ENCODE results near the gene PCGF1. TPM values are rescaled to one million over a fixed set of nuclear protein-coding genes. Genes with fewer than 3 reads are reported as not detected.
A peak's percentile ranks its signal among the peaks of the same experiment; 100 is the strongest.

PCGF1 gene
- total RNA-seq, 1 experiment from 2014 or later = 39.9 TPM

GRCh38 chr2:74548285-74548899 lies 40.9 kb upstream of the PCGF1 start:
- Histone ChIP-seq H3K4me3 (replicated peaks in 1 of 2; ENCODE audit: low read depth in 1 of 2, low read length in 2 of 2) (peak overlapping the region; percentile 34 to 75), H3K9ac (ENCODE audit: low read length) (peak overlapping the region; percentile 88), H3K27me3 (ENCODE audit: insufficient read depth, low read length) (no peaks in the 10 kb centered on the region), H3K36me3 (ENCODE audit: control insufficient read depth in 1 of 2, insufficient read depth in 2 of 2, low read length in 2 of 2) (no peaks in the 10 kb centered on the region), H4K20me1 (ENCODE audit: insufficient read depth) (no peaks in the 10 kb centered on the region), H3K4me2 (ENCODE audit: low read length) (peak overlapping the region; percentile 87), H3K27ac (ENCODE audit: low read depth, low read length) (peak overlapping the region; percentile 90), H3K9me2 (ENCODE audit: insufficient read depth) (no peaks in the 10 kb centered on the region), H3K4me1 (ENCODE audit: control insufficient read depth in 1 of 2, insufficient read depth in 2 of 2, low read length in 2 of 2) (peaks cover 12 to 32% of the 10 kb centered on the region in 2 experiments; a peak in 3 of 4 replicates), H3K79me2 (ENCODE audit: insufficient read depth, low read length) (peaks cover 16% of the 10 kb centered on the region; the same call in 1 of the 2 replicates), H2AFZ (ENCODE audit: low read depth, low read length, poor library complexity, severe bottlenecking) (no peak overlapping the region), H3K9me3 (ENCODE audit: control insufficient read depth in 1 of 2, insufficient read depth in 1 of 2, low read depth in 1 of 2, low read length in 2 of 2) (no peaks in the 10 kb centered on the region)
- ChIA-PET POLR2A (no interaction called here), CTCF (no interaction called here), RAD21 (ENCODE audit: low non-redundant PET in 1 of 2, low total read pairs in 2 of 2, uncharacterized antibody in 2 of 2, unreplicated experiment in 2 of 2) (no interaction called here)
- ATAC-seq (no peak), DNase-seq (ENCODE audit: low read depth, low spot score) (no peak)
- BruUV-seq (replicated peaks) = TSS peak; percentile 46
- TF ChIP-seq POLR2A (IDR thresholded peaks at IDR 0.05; ENCODE audit: borderline replicate concordance, extremely low read depth, insufficient read depth, insufficient read length) (peak; percentile 11), TCF7L2 (IDR thresholded peaks at IDR 0.05; ENCODE audit: borderline replicate concordance, extremely low read depth, insufficient read depth, insufficient read length) (peak; percentile 37), CTCF (IDR thresholded peaks at IDR 0.05 in 2 of 3, conservative IDR thresholded peaks at IDR 0.05 in 1 of 3; ENCODE audit: borderline replicate concordance in 1 of 3, insufficient read depth in 1 of 3, low read depth in 2 of 3, low read length in 2 of 3) (no peak)
- intact Hi-C loops (cut with micrococcal nuclease) = no loop called here

- Histone ChIP-seq H3K4me2 (ENCODE audit: low read length) (no peak overlapping the region), H3K79me2 (ENCODE audit: insufficient read depth, low read length) (peaks cover 16% of the 10 kb centered on the region; the same call in 1 of the 2 replicates), H3K36me3 (ENCODE audit: control insufficient read depth in 1 of 2, insufficient read depth in 2 of 2, low read length in 2 of 2) (no peaks in the 10 kb centered on the region), H4K20me1 (ENCODE audit: insufficient read depth) (no peaks in the 10 kb centered on the region), H3K27ac (ENCODE audit: low read depth, low read length) (no peak overlapping the region), H3K9me2 (ENCODE audit: insufficient read depth) (no peaks in the 10 kb centered on the region), H3K9me3 (ENCODE audit: control insufficient read depth in 1 of 2, insufficient read depth in 1 of 2, low read depth in 1 of 2, low read length in 2 of 2) (no peaks in the 10 kb centered on the region), H3K9ac (ENCODE audit: low read length) (no peak overlapping the region), H3K4me3 (replicated peaks in 1 of 2; ENCODE audit: low read depth in 1 of 2, low read length in 2 of 2) (no peak overlapping the region), H3K4me1 (ENCODE audit: control insufficient read depth in 1 of 2, insufficient read depth in 2 of 2, low read length in 2 of 2) (peaks cover 9 to 27% of the 10 kb centered on the region in 2 experiments; a peak in 3 of 4 replicates), H3K27me3 (ENCODE audit: insufficient read depth, low read length) (no peaks in the 10 kb centered on the region), H2AFZ (ENCODE audit: low read depth, low read length, poor library complexity, severe bottlenecking) (no peak overlapping the region)
- ATAC-seq = no peak
- intact Hi-C loops (cut with micrococcal nuclease) = no loop called here
- TF ChIP-seq CTCF (IDR thresholded peaks at IDR 0.05 in 2 of 3, conservative IDR thresholded peaks at IDR 0.05 in 1 of 3; ENCODE audit: borderline replicate concordance in 1 of 3, insufficient read depth in 1 of 3, low read depth in 2 of 3, low read length in 2 of 3) = no peak
- TF ChIP-seq POLR2AphosphoS5 (IDR thresholded peaks at IDR 0.05; ENCODE audit: low read depth, low read length) = no peak
- no peak for TF ChIP-seq FOSL1 (IDR thresholded peaks at IDR 0.05; ENCODE audit: low read depth)
- no peak for TF ChIP-seq CEBPB (IDR thresholded peaks at IDR 0.05; ENCODE audit: low read depth)
- no peak for TF ChIP-seq YY1 (IDR thresholded peaks at IDR 0.05; ENCODE audit: extremely low read depth, insufficient replicate concordance, low read depth, low read length)
- no peak for TF ChIP-seq EGR1 (IDR thresholded peaks at IDR 0.05; ENCODE audit: low read depth)
- TF ChIP-seq CBX3 (IDR thresholded peaks at IDR 0.05; ENCODE audit: low read depth) = no peak
- TF ChIP-seq MAX (IDR thresholded peaks at IDR 0.05) = no peak
- no peak for TF ChIP-seq JUND (IDR thresholded peaks at IDR 0.05)
- no peak for TF ChIP-seq SIN3A (IDR thresholded peaks at IDR 0.05; ENCODE audit: low read depth)
- CTCF ChIA-PET = interaction anchor here (1.8 kb wide), 1 partner anchor 63 kb away, joined by 5 read pairs; the partner anchor contains the start of genes CCDC142 and TTC31
- no peak for DNase-seq (ENCODE audit: low read depth, low spot score)
- RAD21 ChIA-PET (ENCODE audit: low non-redundant PET in 1 of 2, low total read pairs in 2 of 2, uncharacterized antibody in 2 of 2, unreplicated experiment in 2 of 2) = no interaction called here
- POLR2A ChIA-PET = no interaction called here
- no TSS peak for BruUV-seq (replicated peaks)
Measured at GRCh38 chr2:74546004-74546403, 38.5 kb upstream of the PCGF1 start.
